Measurements from ENCODE around the gene FMO5.
"Not testable (repeated sequence)": the region's sequence is repeated elsewhere in the genome, so short reads cannot be mapped to it uniquely, and the experiment has no call there.

The FMO5 gene

GRCh38 chr1:147240131-147240721 is 15.1 kb upstream of the FMO5 start:
- in situ Hi-C loops (cut with MboI; ENCODE audit: low sequenced_read_pairs) = not testable (repeated sequence)

- in situ Hi-C loops (cut with MboI; ENCODE audit: low sequenced_read_pairs) = no loop called here
These were observed 14.0 kb upstream of the FMO5 start for GRCh38 chr1:147238925-147239820.

- in situ Hi-C loops (cut with MboI; ENCODE audit: low sequenced_read_pairs) = no loop called here
These were observed 13.1 kb upstream of the FMO5 start for GRCh38 chr1:147238053-147238902.

DNA sequence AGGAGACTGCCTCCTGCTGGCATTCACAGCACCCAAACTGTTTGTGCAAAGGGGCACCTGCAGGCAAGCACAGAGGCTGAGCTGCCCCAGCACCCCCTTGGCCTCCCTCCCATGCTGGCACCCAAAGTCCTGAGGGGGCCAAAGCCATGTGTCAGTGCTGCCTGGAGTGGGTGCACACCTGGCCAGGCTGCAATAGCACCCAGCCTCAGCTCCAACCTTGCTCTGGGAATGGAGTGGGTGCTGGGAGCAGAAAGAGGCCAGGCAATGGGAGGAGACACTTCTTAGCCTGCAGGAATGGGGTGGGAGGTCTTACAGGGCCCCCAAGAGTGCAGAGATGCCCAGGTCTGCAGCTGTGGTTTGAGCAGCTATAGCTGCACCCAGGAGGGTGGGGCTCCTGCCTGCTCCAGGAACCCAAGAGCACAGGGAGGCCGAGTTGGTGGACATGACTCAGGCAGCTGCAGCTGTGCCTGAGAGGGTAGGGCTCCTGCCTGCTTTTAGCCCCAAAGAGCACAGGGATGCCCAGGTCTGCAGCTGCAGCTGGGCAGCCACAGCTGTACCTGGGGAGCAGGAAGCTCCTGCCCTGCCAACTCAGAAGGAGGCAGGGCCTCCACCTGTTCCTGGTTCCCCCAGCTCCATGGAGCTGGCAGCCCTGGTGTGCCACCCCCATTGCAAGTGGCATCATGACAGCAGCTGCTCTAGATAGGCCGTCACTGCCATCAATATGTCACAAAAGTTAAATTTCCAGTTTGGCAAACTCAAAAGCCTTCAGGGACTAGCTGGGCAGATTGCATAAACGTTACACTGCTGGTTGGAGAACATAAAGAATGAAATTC is 12.0 kb upstream of the FMO5 start:
- in situ Hi-C loops (cut with MboI; ENCODE audit: low sequenced_read_pairs) = no loop called here

GRCh38 chr1:147236448-147236847 is 11.3 kb upstream of the FMO5 start:
- in situ Hi-C loops (cut with MboI; ENCODE audit: low sequenced_read_pairs) = no loop called here

DNA sequence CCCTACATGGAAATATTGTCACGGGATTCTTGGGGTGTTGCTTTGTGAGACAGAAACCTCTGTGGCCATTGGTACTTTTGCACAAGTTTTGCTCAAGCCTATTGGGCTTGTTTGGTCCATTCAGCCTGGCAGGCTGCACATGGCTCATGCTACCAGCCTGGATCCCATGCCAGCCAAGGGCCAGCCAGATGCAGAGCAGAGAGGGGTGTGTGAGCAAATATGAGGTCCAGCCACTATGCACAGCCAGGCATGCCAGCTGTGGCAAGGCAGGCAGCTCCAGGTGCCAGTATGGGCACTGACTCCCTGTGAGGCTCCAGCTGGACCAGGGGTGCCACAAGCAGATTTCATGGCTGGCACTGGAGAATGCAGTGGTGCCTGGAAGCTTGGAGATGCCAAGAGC is 10.7 kb upstream of the FMO5 start:
- in situ Hi-C loops (cut with MboI; ENCODE audit: low sequenced_read_pairs) = no loop called here

- in situ Hi-C loops (cut with MboI; ENCODE audit: low sequenced_read_pairs) = not testable (repeated sequence)
These were observed 8.8 kb upstream of the FMO5 start for GRCh38 chr1:147233903-147234302.

DNA sequence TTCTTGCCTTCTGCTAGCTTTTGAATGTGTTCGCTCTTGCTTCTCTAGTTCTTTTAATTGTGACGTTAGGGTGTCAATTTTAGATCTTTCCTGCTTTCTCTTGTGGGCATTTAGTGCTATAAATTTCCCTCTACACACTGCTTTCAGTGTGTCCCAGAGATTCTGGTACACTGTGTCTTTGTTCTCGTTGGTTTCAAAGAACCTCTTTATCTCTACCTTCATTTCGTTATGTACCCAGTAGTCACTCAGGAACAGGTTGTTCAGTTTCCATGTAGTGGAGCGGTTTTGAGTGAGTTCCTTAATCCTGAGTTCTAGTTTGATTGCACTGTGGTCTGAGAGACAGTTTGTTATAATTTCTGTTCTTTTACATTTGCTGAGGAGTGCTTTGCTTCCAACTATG is 5.9 kb upstream of the FMO5 start:
- in situ Hi-C loops (cut with MboI; ENCODE audit: low sequenced_read_pairs) = not testable (repeated sequence)

- in situ Hi-C loops (cut with MboI; ENCODE audit: low sequenced_read_pairs) = no loop called here
These were observed 1.2 kb downstream of the FMO5 start for GRCh38 chr1:147223740-147224615.

DNA sequence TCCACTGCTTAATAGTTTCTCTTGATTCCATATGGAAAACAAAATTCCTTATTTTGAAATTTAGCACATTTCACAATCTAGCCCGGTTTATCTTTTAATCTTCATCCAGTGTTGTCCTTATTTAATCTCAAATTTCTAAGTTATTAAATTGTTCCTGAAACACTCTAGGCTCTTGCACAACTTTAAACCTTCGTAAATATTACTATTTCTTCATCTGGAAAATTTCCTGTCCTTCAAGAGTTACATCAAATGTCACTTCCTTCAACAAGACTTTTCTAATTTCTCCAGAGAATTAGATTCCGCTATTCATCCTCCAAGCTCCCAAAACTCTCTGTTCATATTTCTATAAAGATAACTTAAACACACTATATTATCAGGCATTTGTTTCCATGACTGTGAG is 6.5 kb downstream of the FMO5 start:
- in situ Hi-C loops (cut with MboI; ENCODE audit: low sequenced_read_pairs) = no loop called here

DNA sequence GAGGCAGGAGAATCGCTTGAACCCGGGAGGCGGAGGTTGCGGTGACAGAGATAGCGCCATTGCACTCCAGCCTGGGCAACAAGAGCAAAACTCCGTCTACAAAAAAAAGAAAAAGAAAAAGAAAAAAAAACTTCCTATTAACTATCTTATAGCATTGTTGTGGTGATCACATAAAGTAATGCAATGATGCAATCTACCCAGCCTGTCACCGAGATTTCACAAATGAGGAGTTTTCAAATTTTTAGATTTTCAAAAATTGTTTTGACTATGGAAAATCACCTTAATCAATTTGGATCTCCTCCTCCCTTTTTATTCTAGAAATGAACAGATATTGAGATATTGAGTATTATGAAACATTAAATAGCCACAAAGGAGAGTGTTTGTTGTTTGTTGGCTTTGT is 8.0 kb downstream of the FMO5 start:
- in situ Hi-C loops (cut with MboI; ENCODE audit: low sequenced_read_pairs) = no loop called here

GRCh38 chr1:147216124-147216523 is 9.0 kb downstream of the FMO5 start:
- in situ Hi-C loops (cut with MboI; ENCODE audit: low sequenced_read_pairs) = no loop called here

DNA sequence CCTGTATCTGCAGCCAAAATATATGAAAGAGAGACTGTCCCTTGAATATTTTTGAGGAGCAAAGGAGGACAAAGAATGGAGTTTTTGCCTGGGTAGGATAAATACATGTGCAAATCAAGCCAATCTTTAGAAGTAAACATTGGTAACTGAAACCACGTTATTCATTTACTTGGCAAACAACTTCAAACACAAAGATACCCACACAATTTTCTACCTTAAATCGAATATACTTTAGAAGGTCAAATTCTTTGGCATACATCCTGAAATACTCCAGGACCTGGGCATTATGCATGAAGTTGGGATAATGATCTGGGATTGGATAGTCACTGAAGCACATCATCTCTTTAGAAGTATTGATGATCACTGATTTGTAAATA is 9.6 kb downstream of the FMO5 start:
- in situ Hi-C loops (cut with MboI; ENCODE audit: low sequenced_read_pairs) = no loop called here

DNA sequence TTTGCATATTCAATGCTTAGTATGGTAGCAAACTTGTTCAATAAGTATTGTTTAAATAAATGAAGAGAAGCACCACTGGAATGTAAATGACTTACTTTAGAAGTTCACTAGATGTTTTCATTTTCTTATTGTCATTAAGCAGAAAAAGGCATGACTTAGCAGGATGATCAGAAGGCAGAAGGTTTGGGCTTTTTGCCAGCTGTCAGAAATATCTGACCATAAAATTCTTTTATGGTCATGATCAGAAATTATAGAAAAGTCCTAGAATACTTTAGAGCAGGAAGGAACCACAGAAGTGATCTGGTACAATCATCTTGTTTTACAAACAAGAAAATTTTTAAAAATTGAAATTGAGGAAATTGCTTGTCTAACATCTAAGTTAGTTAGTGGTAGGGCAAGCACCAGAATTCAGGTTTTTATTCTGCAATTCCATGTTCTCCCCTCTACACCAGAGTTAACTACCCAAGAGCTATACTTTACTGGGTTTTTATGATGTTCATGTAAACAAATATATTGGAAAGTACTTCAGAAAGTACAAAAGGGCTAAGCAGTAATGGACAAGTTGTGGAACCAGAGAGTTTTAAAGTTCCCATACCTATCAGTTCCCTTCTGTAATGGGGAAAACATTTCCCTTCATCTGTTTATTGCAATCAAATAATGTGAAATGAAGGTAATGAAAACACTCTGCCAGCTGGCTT is 10.1 kb downstream of the FMO5 start:
- in situ Hi-C loops (cut with MboI; ENCODE audit: low sequenced_read_pairs) = no loop called here

DNA sequence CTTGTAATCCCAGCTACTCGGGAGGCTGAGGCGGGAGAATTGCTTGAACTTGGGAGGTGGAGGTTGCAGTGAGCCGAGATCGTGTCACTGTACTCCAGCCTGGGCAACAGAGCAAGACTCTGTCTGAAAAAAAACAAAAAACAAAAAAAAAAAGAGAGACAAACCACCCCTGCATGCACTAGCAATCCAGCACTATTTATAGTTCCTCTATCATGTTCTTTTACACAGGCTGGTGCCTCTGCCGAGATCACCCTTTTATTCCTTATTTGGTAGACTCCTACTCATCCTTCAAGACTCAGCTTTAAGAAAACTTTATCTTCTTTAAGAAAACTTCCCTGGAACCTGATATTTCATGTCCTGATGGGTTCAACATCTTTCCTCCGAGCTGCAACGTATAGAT is 10.8 kb downstream of the FMO5 start:
- in situ Hi-C loops (cut with MboI; ENCODE audit: low sequenced_read_pairs) = no loop called here

GRCh38 chr1:147213271-147213670 is 11.9 kb downstream of the FMO5 start:
- in situ Hi-C loops (cut with MboI; ENCODE audit: low sequenced_read_pairs) = no loop called here

DNA sequence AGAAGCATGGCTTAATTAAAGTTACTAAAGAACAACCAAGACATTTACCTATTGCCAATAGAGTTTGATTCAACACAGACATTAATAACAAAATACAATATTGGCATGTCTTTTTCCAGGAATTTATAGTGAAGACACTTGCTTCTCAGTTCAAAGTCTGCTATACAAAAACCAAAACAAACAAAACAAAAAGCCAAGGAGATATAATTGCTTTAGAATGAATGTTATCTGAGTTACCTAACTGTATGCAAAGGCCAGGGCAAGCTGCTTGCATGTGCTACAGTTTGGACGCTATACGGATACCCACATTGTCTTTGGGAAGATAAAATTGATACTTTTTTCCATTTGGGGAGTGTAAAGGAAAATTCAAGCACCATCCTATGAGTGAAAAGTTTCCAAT is 13.6 kb downstream of the FMO5 start:
- in situ Hi-C loops (cut with MboI; ENCODE audit: low sequenced_read_pairs) = no loop called here

DNA sequence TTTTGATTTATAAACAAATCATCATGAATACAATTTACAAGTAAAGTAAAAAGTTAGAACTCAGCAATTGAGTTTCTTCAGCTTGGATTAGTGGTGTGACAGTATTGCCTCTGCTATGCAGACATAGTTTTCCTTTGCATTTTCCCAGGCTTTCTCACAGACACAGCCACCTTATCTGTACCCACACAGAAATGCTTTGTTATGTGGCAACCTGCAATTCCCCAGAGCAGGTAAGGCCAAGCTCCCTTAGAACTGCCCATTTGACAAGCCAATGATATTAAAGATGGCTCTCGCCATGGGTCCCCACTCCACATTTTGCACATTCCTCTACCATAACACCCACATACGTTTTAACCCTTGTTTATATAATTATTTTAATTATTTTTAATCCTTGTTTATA is 14.2 kb downstream of the FMO5 start:
- in situ Hi-C loops (cut with MboI; ENCODE audit: low sequenced_read_pairs) = no loop called here

All from hTERT RPE-1 (cell line).